Retina (tissue), 1 donor: ENCODE measurements around the gene ZNF385C.

ENCODE experiments used
- DNase-seq: peaks from one replicate; pipeline ENCODE4 v3.0.0-alpha.2; 2016

The ZNF385C gene

GRCh38 chr17:42072323-42073187, 25.7 kb downstream of the ZNF385C start:
- DNase-seq = peak; percentile 32

GRCh38 chr17:42071810-42072209, 26.5 kb downstream of the ZNF385C start:
- DNase-seq = no peak

GRCh38 chr17:42068979-42069378, 29.3 kb downstream of the ZNF385C start:
- no peak for DNase-seq

- peak; percentile 80 for DNase-seq
Measured at GRCh38 chr17:42067371-42068091, 30.7 kb downstream of the ZNF385C start.

- DNase-seq = no peak
Measured at GRCh38 chr17:42065201-42065600, 33.1 kb downstream of the ZNF385C start.

- DNase-seq = peak; percentile 64
Measured at GRCh38 chr17:42062681-42063080, 35.6 kb downstream of the ZNF385C start.

GRCh38 chr17:42061646-42062487, 36.4 kb downstream of the ZNF385C start:
- DNase-seq = peak; percentile 96

GRCh38 chr17:42060231-42060630, 38.0 kb downstream of the ZNF385C start:
- DNase-seq = peak; percentile 1

GRCh38 chr17:42059815-42060214, 38.5 kb downstream of the ZNF385C start:
- DNase-seq = no peak

- peak; percentile 24 for DNase-seq
Measured at GRCh38 chr17:42058063-42058462, 40.2 kb downstream of the ZNF385C start.

GRCh38 chr17:42056635-42057034, 41.6 kb downstream of the ZNF385C start:
- DNase-seq = no peak

- peak; percentile 16 for DNase-seq
Measured at GRCh38 chr17:42055496-42055895, 42.8 kb downstream of the ZNF385C start.

GRCh38 chr17:42055027-42055426, 43.2 kb downstream of the ZNF385C start:
- peak; percentile 15 for DNase-seq

GRCh38 chr17:42053731-42054500, 44.4 kb downstream of the ZNF385C start:
- peak; percentile 56 for DNase-seq

- DNase-seq = no peak
Measured at GRCh38 chr17:42052346-42052877, 45.9 kb downstream of the ZNF385C start.

- DNase-seq = peak; percentile 9
Measured at GRCh38 chr17:42051645-42052044, 46.6 kb downstream of the ZNF385C start.

- peak; percentile 45 for DNase-seq
Measured at GRCh38 chr17:42051013-42051400, 47.3 kb downstream of the ZNF385C start.

GRCh38 chr17:42050393-42051012, 47.8 kb downstream of the ZNF385C start, which contains the start of gene C17orf113:
TSS of gene C17orf113 (minus strand) at chr17:42050601. CDS start at chr17:42043376, 7,225 bp downstream.
- peak; percentile 71 for DNase-seq

GRCh38 chr17:42049834-42050392, 48.4 kb downstream of the ZNF385C start:
- peak; percentile 75 for DNase-seq

GRCh38 chr17:42047343-42047742, 50.9 kb downstream of the ZNF385C start:
- DNase-seq = no peak

GRCh38 chr17:42045719-42046118, 52.6 kb downstream of the ZNF385C start:
- DNase-seq = no peak
